Mesendoderm (in vitro differentiated cells): Measurements from ENCODE around the gene CHST11.

Source experiments
- DNase-seq: peaks from one replicate; pipeline ENCODE4 v3.0.0; 2013
- H2AK5ac ChIP-seq: 2 replicates; pipeline ENCODE4 v1.6.1; 2013; ENCODE audit warnings: low read length, inconsistent platforms
- H2BK120ac ChIP-seq: 2 replicates; pipeline ENCODE4 v1.6.1; 2013; ENCODE audit warnings: low read depth, mild to moderate bottlenecking, low read length, moderate library complexity, mixed read lengths
- H2BK15ac ChIP-seq: replicated peaks from 2 replicates; pipeline ENCODE4 v1.6.1; 2013; ENCODE audit warnings: low read depth, mild to moderate bottlenecking, moderate library complexity
- H2BK5ac ChIP-seq: 2 replicates; pipeline ENCODE4 v1.6.1; 2013; ENCODE audit warnings: low read length, inconsistent platforms
- H3K18ac ChIP-seq: 2 replicates; pipeline ENCODE4 v1.6.1; 2013; ENCODE audit warnings: mild to moderate bottlenecking, low read length, mixed read lengths
- H3K23ac ChIP-seq: one replicate; pipeline ENCODE4 v1.6.1; 2013; ENCODE audit warnings: low read length
- H3K27ac ChIP-seq: 2 replicates; pipeline ENCODE4 v1.5.1; 2013; ENCODE audit warnings: low read depth, mild to moderate bottlenecking, inconsistent platforms, low read length, moderate library complexity
- H3K27me3 ChIP-seq: 2 replicates; pipeline ENCODE4 v1.6.1; 2013; ENCODE audit warnings: low read length, control low read depth, mild to moderate bottlenecking, inconsistent platforms; ENCODE audit not compliant: insufficient read depth, poor library complexity
- H3K36me3 ChIP-seq: 2 replicates; pipeline ENCODE4 v1.6.1; 2013; ENCODE audit warnings: low read length, inconsistent platforms; ENCODE audit not compliant: control insufficient read depth, insufficient read depth
- H3K4ac ChIP-seq: one replicate; pipeline ENCODE4 v1.6.1; 2013; ENCODE audit warnings: low read depth, mild to moderate bottlenecking, low read length, moderate library complexity
- H3K4me1 ChIP-seq: 2 replicates; pipeline ENCODE4 v1.6.1; 2013; ENCODE audit warnings: low read depth, low read length, inconsistent platforms; ENCODE audit not compliant: control insufficient read depth
- H3K4me2 ChIP-seq: 2 replicates; pipeline ENCODE4 v1.6.1; 2013; ENCODE audit warnings: low read length
- H3K4me3 ChIP-seq: 2 replicates; pipeline ENCODE4 v1.5.1; 2013; ENCODE audit warnings: mild to moderate bottlenecking, low read length
- H3K56ac ChIP-seq: one replicate; pipeline ENCODE4 v1.6.1; 2013; ENCODE audit warnings: low read length
- H3K79me1 ChIP-seq: 2 replicates; pipeline ENCODE4 v1.6.1; 2013; ENCODE audit warnings: low read length, inconsistent platforms
- H3K79me2 ChIP-seq: 2 replicates; pipeline ENCODE4 v1.6.1; 2013; ENCODE audit warnings: mild to moderate bottlenecking, low read length; ENCODE audit not compliant: control insufficient read depth, insufficient read depth
- H3K9ac ChIP-seq: 2 replicates; pipeline ENCODE4 v1.6.1; 2013; ENCODE audit warnings: low read length, inconsistent platforms
- H4K5ac ChIP-seq: one replicate; pipeline ENCODE4 v1.6.1; 2013; ENCODE audit warnings: low read length
- H4K8ac ChIP-seq: one replicate; pipeline ENCODE4 v1.6.1; 2013; ENCODE audit warnings: low read depth, mild to moderate bottlenecking, control low read depth, low read length, moderate library complexity
- WGBS: extraction: QIAGEN DNeasy Blood & Tissue Kit; methylation state at CpG from one replicate; pipeline ENCODE4 v1.1.7; 2013; ENCODE audit warnings: low lambda C conversion rate, missing lambda C conversion rate; ENCODE audit not compliant: insufficient coverage; ENCODE audit errors: extremely low coverage; 5-methylcytosine and 5-hydroxymethylcytosine counted together

The CHST11 gene

DNA sequence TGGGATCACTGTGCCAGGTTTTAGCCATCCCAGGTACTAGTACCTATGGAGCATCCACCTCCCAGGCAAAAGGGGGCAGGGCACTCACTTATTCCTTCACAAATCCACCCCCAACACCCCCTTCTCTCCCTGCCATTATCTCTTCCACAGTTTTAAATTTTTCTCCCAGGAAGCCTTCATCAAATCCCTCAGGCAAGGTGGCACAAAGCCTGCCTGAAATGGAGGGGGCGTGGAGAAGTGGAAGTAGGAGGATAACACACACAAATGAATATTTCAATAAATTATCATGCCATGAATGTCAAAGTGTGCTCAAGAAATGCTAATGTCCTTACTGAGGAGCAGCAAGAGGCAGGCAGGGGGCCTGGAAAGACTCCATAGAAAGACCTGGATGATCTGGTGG lies 4.7 kb upstream of the CHST11 start:
- no peak overlapping the region for H3K18ac ChIP-seq
- no peaks in the 10 kb centered on the region for H3K36me3 ChIP-seq
- no peak overlapping the region for H3K4ac ChIP-seq
- H3K23ac ChIP-seq, result no peak overlapping the region
- no peak overlapping the region for H3K27ac ChIP-seq
- no peak overlapping the region for H3K4me3 ChIP-seq
- no peak overlapping the region for H3K56ac ChIP-seq
- no CpG with 5 or more reads among the region's 1 CpG for WGBS
- DNase-seq, result no peak
- H2BK5ac ChIP-seq, result no peak overlapping the region
- H2BK15ac ChIP-seq, result no peak overlapping the region
- no peaks in the 10 kb centered on the region for H3K27me3 ChIP-seq
- H4K8ac ChIP-seq, result no peak overlapping the region
- H3K4me1 ChIP-seq, result peaks cover 2% of the 10 kb centered on the region
- no peak overlapping the region for H3K4me2 ChIP-seq
- no peak overlapping the region for H2BK120ac ChIP-seq
- no peak overlapping the region for H3K9ac ChIP-seq
- H3K79me2 ChIP-seq, result no peaks in the 10 kb centered on the region
- no peak overlapping the region for H4K5ac ChIP-seq
- no peak overlapping the region for H2AK5ac ChIP-seq
- no peaks in the 10 kb centered on the region for H3K79me1 ChIP-seq

DNA sequence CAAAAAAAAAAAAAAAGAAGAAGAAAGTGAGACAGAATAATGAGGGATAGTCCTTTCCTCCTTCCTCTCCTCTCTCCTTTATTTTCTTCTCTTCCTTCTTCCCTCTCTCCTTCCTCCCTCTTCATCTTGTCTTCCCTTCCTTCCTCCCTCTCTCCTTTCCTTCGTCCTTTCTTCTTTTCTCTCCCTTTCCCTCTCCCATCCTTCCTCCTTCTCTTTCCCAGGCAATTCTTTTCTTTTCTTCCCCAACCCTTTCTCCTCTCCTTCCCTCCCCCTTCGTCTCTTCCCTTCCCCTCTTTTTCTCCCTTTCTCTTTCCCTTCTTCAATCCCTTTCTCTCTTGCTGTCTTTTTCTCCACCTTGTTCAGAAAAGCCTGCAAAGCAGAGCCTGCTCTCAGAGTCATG lies 3.6 kb upstream of the CHST11 start:
- Histone ChIP-seq H3K4me2 (no peak overlapping the region), H3K23ac (no peak overlapping the region), H3K79me2 (no peaks in the 10 kb centered on the region), H3K27me3 (no peaks in the 10 kb centered on the region), H3K4me1 (peaks cover 2% of the 10 kb centered on the region), H4K8ac (no peak overlapping the region), H3K36me3 (no peaks in the 10 kb centered on the region), H3K56ac (no peak overlapping the region), H3K4ac (no peak overlapping the region), H3K79me1 (no peaks in the 10 kb centered on the region), H3K18ac (no peak overlapping the region), H4K5ac (no peak overlapping the region), H2BK120ac (no peak overlapping the region), H2BK5ac (no peak overlapping the region), H2BK15ac (no peak overlapping the region), H3K9ac (no peak overlapping the region), H3K4me3 (no peak overlapping the region), H3K27ac (no peak overlapping the region), H2AK5ac (no peak overlapping the region)
- 100% methylated on average over 2 of the region's 2 CpGs for WGBS
- no peak for DNase-seq

DNA sequence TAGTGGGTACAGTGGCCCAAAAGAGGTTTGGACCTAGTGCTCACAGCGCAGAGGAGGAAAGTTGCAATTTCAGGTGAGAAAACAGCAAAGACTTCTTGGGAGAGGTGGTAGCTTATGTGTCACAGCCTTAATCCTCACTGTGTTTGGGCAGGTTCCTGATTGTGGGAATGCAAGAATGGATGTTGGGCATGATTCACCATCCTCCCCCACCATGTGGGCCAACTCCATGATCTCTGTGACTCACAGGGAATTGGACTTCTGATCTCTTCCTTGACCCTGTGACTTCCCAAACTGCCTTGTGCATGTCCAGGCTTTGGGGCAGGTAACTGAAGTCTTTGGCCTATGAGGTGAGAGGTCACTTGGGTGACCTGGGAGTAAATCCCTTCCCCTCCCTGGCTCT lies 1.8 kb upstream of the CHST11 start:
- H3K79me1 ChIP-seq, result no peaks in the 10 kb centered on the region
- H4K8ac ChIP-seq, result no peak overlapping the region
- H3K56ac ChIP-seq, result no peak overlapping the region
- no peaks in the 10 kb centered on the region for H3K27me3 ChIP-seq
- no peak overlapping the region for H2BK15ac ChIP-seq
- no peak overlapping the region for H4K5ac ChIP-seq
- H2AK5ac ChIP-seq, result no peak overlapping the region
- H3K4me3 ChIP-seq, result no peak overlapping the region
- no peak overlapping the region for H2BK120ac ChIP-seq
- no peaks in the 10 kb centered on the region for H3K79me2 ChIP-seq
- H2BK5ac ChIP-seq, result no peak overlapping the region
- no peak overlapping the region for H3K4ac ChIP-seq
- H3K27ac ChIP-seq, result no peak overlapping the region
- no peak for DNase-seq
- no peak overlapping the region for H3K4me2 ChIP-seq
- WGBS, result no CpG with 5 or more reads among the region's 1 CpG
- H3K9ac ChIP-seq, result no peak overlapping the region
- H3K18ac ChIP-seq, result no peak overlapping the region
- H3K36me3 ChIP-seq, result no peaks in the 10 kb centered on the region
- H3K23ac ChIP-seq, result no peak overlapping the region
- H3K4me1 ChIP-seq, result peaks cover 2% of the 10 kb centered on the region

DNA sequence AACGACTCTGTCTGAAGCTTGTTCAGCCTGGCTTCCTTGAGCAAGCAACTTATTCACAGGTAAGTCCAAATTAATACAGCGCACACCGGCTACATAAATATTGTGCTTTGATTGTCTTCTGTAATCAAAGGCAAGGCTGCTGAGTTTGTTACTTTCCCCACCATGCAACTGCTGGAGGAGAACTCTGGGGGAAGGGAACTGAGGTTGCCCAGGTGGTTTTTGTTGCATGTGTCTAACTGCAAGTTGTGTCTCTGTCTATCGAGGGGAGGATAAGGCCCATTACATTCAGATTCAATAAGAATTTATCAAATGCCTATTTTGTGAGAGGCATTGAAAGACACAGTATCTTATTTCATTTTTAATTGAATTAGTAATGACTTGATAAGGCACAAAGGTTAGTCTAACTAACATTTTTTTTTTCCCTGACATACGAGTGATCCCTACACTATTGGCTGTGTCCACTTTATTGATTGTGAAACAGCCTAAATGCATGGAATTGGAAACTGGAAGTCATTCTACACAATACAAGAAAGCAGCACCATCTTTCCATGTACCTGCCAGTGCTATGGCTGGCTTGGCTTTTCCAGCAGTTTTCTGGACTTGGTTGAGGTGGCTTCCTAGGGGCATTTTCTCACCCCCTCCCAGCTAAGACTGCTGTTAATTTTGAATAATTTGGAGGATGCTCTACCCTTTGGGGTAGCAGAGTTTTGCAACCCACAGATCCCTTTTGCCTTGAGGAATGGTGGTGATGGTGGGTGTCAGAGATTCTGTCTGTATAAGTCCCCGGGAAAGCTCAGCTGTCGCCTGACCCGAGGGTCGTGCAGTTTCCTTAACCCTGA lies 951 bp upstream of the CHST11 start:
- DNase-seq, result no peak
- Histone ChIP-seq H3K18ac (peak overlapping the region; percentile 53), H3K79me2 (no peaks in the 10 kb centered on the region), H3K4me1 (peaks cover 3% of the 10 kb centered on the region), H2BK120ac (no peak overlapping the region), H2AK5ac (no peak overlapping the region), H3K4me3 (peak overlapping the region; percentile 53), H2BK15ac (no peak overlapping the region), H3K56ac (peak overlapping the region; percentile 65), H3K23ac (no peak overlapping the region), H4K8ac (no peak overlapping the region), H4K5ac (no peak overlapping the region), H3K9ac (peak overlapping the region; percentile 66), H3K36me3 (no peaks in the 10 kb centered on the region), H3K79me1 (peaks cover under 1% of the 10 kb centered on the region), H3K27ac (no peak overlapping the region), H3K4me2 (peak overlapping the region; percentile 83), H3K4ac (no peak overlapping the region), H2BK5ac (no peak overlapping the region), H3K27me3 (no peaks in the 10 kb centered on the region)
- no CpG with 5 or more reads among the region's 9 CpGs for WGBS

DNA sequence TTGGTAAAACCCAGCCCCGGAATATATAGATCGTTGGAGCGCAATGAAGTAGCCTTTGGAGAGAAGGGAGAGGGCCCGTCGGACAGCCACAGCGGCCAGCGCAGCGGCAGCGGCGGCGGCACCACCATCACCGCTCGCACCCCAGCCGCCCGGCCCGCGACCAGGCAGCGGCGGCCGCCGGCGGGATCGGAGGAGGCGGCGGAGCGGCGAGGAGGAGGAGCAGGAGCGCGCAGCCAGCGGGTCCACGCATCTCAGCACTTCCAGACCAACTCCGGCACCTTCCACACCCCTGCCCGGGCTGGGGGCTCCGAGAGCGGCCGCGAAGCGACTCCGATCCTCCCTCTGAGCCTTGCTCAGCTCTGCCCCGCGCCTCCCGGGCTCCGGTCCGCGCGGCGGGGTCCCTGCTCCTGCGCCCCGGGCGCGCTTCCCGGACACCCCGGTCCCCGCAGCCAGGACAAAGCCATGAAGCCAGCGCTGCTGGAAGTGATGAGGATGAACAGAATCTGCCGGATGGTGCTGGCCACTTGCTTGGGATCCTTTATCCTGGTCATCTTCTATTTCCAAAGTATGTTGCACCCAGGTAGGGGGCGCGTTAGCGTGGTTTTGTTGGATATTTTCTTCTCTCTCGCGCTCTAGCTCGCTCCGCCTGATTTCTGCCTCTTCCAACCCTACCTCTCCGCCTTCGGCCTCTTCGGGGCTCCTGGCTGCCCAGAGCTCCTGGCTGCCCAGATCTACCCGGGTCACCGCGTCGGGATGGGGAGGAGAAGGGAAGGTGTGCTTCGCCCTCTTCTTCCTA lies 400 bp downstream of the CHST11 start:
- no peak overlapping the region for H2BK15ac ChIP-seq
- no peak overlapping the region for H2BK120ac ChIP-seq
- peak overlapping the region; percentile 70 for H3K18ac ChIP-seq
- peak overlapping the region; percentile 81 for H3K27ac ChIP-seq
- H3K79me2 ChIP-seq, result no peaks in the 10 kb centered on the region
- H3K4me3 ChIP-seq, result peak overlapping the region; percentile 86
- peak overlapping the region; percentile 80 for H3K9ac ChIP-seq
- H4K8ac ChIP-seq, result no peak overlapping the region
- peaks cover 2% of the 10 kb centered on the region for H3K79me1 ChIP-seq
- peaks cover 5% of the 10 kb centered on the region for H3K4me1 ChIP-seq
- H3K4ac ChIP-seq, result no peak overlapping the region
- peak overlapping the region; percentile 90 for H3K56ac ChIP-seq
- DNase-seq, result peak; percentile 87
- H3K36me3 ChIP-seq, result no peaks in the 10 kb centered on the region
- peak overlapping the region; percentile 90 for H3K4me2 ChIP-seq
- H2BK5ac ChIP-seq, result no peak overlapping the region
- no peak overlapping the region for H4K5ac ChIP-seq
- WGBS, result no CpG with 5 or more reads among the region's 71 CpGs
- H2AK5ac ChIP-seq, result no peak overlapping the region
- H3K23ac ChIP-seq, result peak overlapping the region; percentile 18
- H3K27me3 ChIP-seq, result no peaks in the 10 kb centered on the region
